ENCODE measurements around the gene PLSCR1.
"Not testable (repeated sequence)": the region's sequence is repeated elsewhere in the genome, so short reads cannot be mapped to it uniquely, and the experiment has no call there.

DNA sequence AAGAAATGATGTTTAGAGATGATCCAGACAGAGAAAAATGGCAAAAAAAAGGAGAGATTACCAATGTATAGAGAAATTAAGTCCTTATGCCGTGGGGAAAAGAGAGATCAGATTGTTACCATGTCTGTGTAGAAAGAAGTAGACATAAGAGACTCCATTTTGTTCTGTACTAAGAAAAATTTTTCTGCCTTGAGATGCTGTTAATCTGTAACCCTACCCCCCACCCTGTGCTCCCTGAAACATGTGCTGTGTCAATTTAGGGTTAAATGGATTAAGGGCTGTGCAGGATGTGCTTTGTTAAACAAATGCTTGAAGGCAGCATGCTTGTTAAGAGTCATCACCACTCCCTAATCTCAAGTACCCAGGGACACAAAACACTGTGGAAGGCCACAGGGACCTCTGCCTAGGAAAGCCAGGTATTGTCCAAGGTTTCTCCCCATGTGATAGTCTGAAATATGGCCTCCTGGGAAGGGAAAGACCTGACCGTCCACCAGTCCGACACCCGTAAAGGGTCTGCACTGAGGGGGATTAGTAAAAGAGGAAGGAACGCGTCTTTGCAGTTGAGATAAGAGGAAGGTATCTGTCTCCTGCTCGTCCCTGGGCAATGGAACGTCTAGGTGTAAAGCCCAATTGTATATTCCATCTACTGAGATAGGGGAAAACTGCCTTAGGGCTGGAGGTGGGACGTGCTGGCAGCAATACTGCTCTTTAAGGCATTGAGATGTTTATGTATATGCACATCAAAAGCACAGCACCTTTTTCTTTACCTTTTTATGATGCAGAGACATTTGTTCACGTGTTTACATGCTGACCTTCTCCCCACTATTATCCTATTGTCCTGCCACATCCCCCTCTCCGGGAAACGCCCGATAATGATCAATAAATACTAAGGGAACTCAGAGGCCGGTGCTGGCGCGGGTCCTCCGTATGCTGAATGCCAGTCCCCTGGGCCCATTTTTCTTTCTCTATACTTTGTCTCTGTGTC, 21.9 kb downstream of the PLSCR1 start:
- TF ChIP-seq, protein P1, sequence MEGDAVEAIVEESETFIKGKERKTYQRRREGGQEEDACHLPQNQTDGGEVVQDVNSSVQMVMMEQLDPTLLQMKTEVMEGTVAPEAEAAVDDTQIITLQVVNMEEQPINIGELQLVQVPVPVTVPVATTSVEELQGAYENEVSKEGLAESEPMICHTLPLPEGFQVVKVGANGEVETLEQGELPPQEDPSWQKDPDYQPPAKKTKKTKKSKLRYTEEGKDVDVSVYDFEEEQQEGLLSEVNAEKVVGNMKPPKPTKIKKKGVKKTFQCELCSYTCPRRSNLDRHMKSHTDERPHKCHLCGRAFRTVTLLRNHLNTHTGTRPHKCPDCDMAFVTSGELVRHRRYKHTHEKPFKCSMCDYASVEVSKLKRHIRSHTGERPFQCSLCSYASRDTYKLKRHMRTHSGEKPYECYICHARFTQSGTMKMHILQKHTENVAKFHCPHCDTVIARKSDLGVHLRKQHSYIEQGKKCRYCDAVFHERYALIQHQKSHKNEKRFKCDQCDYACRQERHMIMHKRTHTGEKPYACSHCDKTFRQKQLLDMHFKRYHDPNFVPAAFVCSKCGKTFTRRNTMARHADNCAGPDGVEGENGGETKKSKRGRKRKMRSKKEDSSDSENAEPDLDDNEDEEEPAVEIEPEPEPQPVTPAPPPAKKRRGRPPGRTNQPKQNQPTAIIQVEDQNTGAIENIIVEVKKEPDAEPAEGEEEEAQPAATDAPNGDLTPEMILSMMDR (IDR thresholded peaks at IDR 0.05), result not testable (repeated sequence)
- not testable (repeated sequence) for TF ChIP-seq EZH2 (IDR thresholded peaks at IDR 0.05; ENCODE audit: borderline replicate concordance, insufficient read depth, low read depth, low read length, poor library complexity, severe bottlenecking)
